ENCODE results near the gene GSTCD.

GSTCD gene

DNA sequence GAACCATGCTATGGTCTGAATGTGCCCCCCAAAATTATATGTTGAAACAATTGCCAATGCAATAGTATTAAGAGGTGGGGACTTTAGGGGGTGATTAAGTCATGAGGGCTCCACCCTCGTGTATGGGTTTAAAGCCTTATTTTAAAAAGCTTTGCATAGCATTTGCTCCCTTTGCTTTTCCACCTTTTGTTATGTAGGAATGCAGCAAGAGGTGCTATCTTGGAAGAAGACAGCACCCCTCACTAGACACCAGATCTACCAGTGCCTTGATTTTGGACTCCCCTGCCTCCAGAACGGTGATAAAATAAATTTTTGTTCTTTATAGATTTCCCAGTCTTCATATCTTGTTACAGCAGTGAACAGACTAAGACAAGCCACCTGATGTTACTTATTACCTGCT, 163.4 kb downstream of the GSTCD start:
- ATAC-seq, result no peak
- TF ChIP-seq ZNF565 (CRISPR knock-in tag; conservative IDR thresholded peaks at IDR 0.05; ENCODE audit: low read depth) (no peak), TCF4 (CRISPR knock-in tag; IDR thresholded peaks at IDR 0.05; ENCODE audit: borderline replicate concordance) (no peak), ZNF70 (CRISPR knock-in tag; IDR thresholded peaks at IDR 0.05) (no peak), ZC3H10 (CRISPR knock-in tag; IDR thresholded peaks at IDR 0.05) (no peak), GLIS3 (CRISPR knock-in tag; IDR thresholded peaks at IDR 0.05) (no peak), ARNTL (CRISPR knock-in tag; IDR thresholded peaks at IDR 0.05; ENCODE audit: borderline replicate concordance, low read depth) (no peak), OSR1 (CRISPR knock-in tag; IDR thresholded peaks at IDR 0.05) (no peak), ZNF8 (CRISPR knock-in tag; IDR thresholded peaks at IDR 0.05) (no peak), TOX (CRISPR knock-in tag; IDR thresholded peaks at IDR 0.05; ENCODE audit: borderline replicate concordance) (no peak), ESRRG (CRISPR knock-in tag; IDR thresholded peaks at IDR 0.05) (no peak)
- TF ChIP-seq, protein P1, sequence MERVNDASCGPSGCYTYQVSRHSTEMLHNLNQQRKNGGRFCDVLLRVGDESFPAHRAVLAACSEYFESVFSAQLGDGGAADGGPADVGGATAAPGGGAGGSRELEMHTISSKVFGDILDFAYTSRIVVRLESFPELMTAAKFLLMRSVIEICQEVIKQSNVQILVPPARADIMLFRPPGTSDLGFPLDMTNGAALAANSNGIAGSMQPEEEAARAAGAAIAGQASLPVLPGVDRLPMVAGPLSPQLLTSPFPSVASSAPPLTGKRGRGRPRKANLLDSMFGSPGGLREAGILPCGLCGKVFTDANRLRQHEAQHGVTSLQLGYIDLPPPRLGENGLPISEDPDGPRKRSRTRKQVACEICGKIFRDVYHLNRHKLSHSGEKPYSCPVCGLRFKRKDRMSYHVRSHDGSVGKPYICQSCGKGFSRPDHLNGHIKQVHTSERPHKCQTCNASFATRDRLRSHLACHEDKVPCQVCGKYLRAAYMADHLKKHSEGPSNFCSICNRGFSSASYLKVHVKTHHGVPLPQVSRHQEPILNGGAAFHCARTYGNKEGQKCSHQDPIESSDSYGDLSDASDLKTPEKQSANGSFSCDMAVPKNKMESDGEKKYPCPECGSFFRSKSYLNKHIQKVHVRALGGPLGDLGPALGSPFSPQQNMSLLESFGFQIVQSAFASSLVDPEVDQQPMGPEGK (CRISPR knock-in tag; IDR thresholded peaks at IDR 0.05; ENCODE audit: borderline replicate concordance), result no peak
- TF ChIP-seq, protein P2, sequence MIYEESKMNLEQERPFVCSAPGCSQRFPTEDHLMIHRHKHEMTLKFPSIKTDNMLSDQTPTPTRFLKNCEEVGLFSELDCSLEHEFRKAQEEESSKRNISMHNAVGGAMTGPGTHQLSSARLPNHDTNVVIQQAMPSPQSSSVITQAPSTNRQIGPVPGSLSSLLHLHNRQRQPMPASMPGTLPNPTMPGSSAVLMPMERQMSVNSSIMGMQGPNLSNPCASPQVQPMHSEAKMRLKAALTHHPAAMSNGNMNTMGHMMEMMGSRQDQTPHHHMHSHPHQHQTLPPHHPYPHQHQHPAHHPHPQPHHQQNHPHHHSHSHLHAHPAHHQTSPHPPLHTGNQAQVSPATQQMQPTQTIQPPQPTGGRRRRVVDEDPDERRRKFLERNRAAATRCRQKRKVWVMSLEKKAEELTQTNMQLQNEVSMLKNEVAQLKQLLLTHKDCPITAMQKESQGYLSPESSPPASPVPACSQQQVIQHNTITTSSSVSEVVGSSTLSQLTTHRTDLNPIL (CRISPR knock-in tag; IDR thresholded peaks at IDR 0.05; ENCODE audit: low read depth), result no peak
- TF ChIP-seq, protein P3, sequence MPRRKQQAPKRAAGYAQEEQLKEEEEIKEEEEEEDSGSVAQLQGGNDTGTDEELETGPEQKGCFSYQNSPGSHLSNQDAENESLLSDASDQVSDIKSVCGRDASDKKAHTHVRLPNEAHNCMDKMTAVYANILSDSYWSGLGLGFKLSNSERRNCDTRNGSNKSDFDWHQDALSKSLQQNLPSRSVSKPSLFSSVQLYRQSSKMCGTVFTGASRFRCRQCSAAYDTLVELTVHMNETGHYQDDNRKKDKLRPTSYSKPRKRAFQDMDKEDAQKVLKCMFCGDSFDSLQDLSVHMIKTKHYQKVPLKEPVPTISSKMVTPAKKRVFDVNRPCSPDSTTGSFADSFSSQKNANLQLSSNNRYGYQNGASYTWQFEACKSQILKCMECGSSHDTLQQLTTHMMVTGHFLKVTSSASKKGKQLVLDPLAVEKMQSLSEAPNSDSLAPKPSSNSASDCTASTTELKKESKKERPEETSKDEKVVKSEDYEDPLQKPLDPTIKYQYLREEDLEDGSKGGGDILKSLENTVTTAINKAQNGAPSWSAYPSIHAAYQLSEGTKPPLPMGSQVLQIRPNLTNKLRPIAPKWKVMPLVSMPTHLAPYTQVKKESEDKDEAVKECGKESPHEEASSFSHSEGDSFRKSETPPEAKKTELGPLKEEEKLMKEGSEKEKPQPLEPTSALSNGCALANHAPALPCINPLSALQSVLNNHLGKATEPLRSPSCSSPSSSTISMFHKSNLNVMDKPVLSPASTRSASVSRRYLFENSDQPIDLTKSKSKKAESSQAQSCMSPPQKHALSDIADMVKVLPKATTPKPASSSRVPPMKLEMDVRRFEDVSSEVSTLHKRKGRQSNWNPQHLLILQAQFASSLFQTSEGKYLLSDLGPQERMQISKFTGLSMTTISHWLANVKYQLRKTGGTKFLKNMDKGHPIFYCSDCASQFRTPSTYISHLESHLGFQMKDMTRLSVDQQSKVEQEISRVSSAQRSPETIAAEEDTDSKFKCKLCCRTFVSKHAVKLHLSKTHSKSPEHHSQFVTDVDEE (CRISPR knock-in tag; IDR thresholded peaks at IDR 0.05), result no peak

DNA sequence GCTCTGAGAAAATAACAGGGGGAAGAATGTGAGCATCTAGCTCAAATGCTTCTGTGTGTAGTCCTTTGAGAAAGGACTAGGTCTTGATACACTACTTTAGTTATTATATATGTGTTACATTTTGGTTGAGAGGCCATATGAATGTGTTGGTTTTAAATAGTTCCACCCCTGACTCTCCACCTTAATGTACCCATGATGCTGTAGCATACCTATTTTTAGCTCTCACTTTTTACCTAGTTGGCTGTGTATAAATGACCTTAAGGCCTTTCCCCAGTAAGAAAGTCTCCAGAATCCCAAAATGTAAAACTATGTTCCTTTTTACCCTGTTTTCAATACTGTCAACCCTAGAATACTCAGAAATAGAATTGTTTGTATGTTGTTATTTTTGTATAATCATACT, 166.6 kb downstream of the GSTCD start:
- ATAC-seq, result no peak
- TF ChIP-seq PPARA (CRISPR knock-in tag; IDR thresholded peaks at IDR 0.05; ENCODE audit: borderline replicate concordance), result no peak
- no peak for TF ChIP-seq CSDC2 (CRISPR knock-in tag; IDR thresholded peaks at IDR 0.05)
- no peak for TF ChIP-seq ESRRG (CRISPR knock-in tag; IDR thresholded peaks at IDR 0.05)

DNA sequence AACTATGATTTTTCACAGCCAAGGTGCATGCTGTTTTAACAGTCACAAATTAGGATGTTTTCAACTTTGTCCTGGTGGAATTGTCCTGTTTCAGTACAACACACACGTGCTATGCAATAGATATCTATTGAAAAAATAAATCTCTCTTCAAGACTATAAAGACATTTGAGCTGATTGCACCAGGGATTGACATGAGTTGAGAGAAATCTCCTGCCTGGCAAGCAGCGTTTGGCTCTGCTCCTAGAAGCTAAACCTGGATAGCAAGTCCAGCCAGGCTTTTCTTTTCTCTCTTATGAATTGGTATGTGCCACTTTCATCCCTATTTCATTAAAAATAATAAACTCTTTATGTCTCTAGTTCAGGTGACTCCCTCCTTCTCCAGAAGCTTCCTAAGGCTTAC, 170.1 kb downstream of the GSTCD start:
- no peak for TF ChIP-seq ZFP30 (CRISPR knock-in tag; IDR thresholded peaks at IDR 0.05)
- no peak for TF ChIP-seq SNAI2 (CRISPR knock-in tag; IDR thresholded peaks at IDR 0.05)
- TF ChIP-seq, protein P2 (CRISPR knock-in tag; IDR thresholded peaks at IDR 0.05; ENCODE audit: low read depth), result no peak
- TF ChIP-seq, protein P1 (CRISPR knock-in tag; IDR thresholded peaks at IDR 0.05; ENCODE audit: borderline replicate concordance), result no peak
- no peak for TF ChIP-seq ZC3H10 (CRISPR knock-in tag; IDR thresholded peaks at IDR 0.05)
- TF ChIP-seq RARB (CRISPR knock-in tag; IDR thresholded peaks at IDR 0.05), result no peak
- TF ChIP-seq, protein P4, sequence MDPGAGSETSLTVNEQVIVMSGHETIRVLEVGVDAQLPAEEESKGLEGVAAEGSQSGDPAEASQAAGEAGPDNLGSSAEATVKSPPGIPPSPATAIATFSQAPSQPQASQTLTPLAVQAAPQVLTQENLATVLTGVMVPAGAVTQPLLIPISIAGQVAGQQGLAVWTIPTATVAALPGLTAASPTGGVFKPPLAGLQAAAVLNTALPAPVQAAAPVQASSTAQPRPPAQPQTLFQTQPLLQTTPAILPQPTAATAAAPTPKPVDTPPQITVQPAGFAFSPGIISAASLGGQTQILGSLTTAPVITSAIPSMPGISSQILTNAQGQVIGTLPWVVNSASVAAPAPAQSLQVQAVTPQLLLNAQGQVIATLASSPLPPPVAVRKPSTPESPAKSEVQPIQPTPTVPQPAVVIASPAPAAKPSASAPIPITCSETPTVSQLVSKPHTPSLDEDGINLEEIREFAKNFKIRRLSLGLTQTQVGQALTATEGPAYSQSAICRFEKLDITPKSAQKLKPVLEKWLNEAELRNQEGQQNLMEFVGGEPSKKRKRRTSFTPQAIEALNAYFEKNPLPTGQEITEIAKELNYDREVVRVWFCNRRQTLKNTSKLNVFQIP (CRISPR knock-in tag; IDR thresholded peaks at IDR 0.05; ENCODE audit: borderline replicate concordance, low read depth), result no peak
- TF ChIP-seq PPARA (CRISPR knock-in tag; IDR thresholded peaks at IDR 0.05; ENCODE audit: borderline replicate concordance), result no peak
- TF ChIP-seq GLIS3 (CRISPR knock-in tag; IDR thresholded peaks at IDR 0.05), result no peak
- no peak for TF ChIP-seq ESRRG (CRISPR knock-in tag; IDR thresholded peaks at IDR 0.05)
- TF ChIP-seq ZNF565 (CRISPR knock-in tag; conservative IDR thresholded peaks at IDR 0.05; ENCODE audit: low read depth), result no peak
- TF ChIP-seq ZFP3 (CRISPR knock-in tag; IDR thresholded peaks at IDR 0.05), result no peak
- TF ChIP-seq, protein P5, sequence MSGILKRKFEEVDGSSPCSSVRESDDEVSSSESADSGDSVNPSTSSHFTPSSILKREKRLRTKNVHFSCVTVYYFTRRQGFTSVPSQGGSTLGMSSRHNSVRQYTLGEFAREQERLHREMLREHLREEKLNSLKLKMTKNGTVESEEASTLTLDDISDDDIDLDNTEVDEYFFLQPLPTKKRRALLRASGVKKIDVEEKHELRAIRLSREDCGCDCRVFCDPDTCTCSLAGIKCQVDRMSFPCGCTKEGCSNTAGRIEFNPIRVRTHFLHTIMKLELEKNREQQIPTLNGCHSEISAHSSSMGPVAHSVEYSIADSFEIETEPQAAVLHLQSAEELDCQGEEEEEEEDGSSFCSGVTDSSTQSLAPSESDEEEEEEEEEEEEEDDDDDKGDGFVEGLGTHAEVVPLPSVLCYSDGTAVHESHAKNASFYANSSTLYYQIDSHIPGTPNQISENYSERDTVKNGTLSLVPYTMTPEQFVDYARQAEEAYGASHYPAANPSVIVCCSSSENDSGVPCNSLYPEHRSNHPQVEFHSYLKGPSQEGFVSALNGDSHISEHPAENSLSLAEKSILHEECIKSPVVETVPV (CRISPR knock-in tag; IDR thresholded peaks at IDR 0.05), result no peak
- no peak for TF ChIP-seq TOX (CRISPR knock-in tag; IDR thresholded peaks at IDR 0.05; ENCODE audit: borderline replicate concordance)
- no peak for ATAC-seq

Measured in SK-N-SH treated with all-trans-retinoic acid at 6 μM for 48 hours (cell line).